CD4-positive, alpha-beta T cell (primary cell): ENCODE measurements around the gene LRRN4CL. TPM values are rescaled to one million over a fixed set of nuclear protein-coding genes. Genes with fewer than 3 reads are reported as not detected.

ENCODE experiments used
- ATAC-seq: fragments of 200-7000 bp; cut with Tn5 transposase; one replicate; pipeline ENCODE4 v1.10.0; 2022; ENCODE audit warnings: mild to moderate bottlenecking; ENCODE audit not compliant: poor library complexity
- CTCF ChIA-PET: fragments of 350-600 bp; sonication (Branson Sonifier 250); formaldehyde crosslinking; loops from one replicate; lab custom pipeline; 2021; ENCODE audit warnings: antibody characterized with exemption, inconsistent platforms; lab: Charles Lee
- POLR2A ChIA-PET: fragments of 350-600 bp; sonication (Branson Sonifier 250); formaldehyde crosslinking; loops from one replicate; lab custom pipeline; 2021; ENCODE audit warnings: antibody characterized with exemption, inconsistent platforms; lab: Charles Lee
- DNase-seq, 14 experiments: peaks; one replicate each; pipeline ENCODE4 v3.0.0-alpha.2; 2013 to 2020; ENCODE audit warnings: mixed read lengths in 2 of 14
- H3K27ac ChIP-seq, 2 donors: one replicate each; pipeline versions ENCODE4 v1.5.1 to v1.7.0; 2013; ENCODE audit warnings: low read length in 2 of 2, low read depth in 1 of 2, mild to moderate bottlenecking in 1 of 2
- H3K27me3 ChIP-seq, 2 experiments: 1 replicate in 1 of 2; 2 replicates in 1 of 2; pipeline versions ENCODE4 v1.6.1 to v1.7.0; 2013; ENCODE audit warnings: low read length in 2 of 2, control low read depth in 1 of 2, mild to moderate bottlenecking in 1 of 2, moderate library complexity in 1 of 2; ENCODE audit not compliant: insufficient read depth in 2 of 2, control insufficient read depth in 1 of 2
- H3K36me3 ChIP-seq: one replicate; pipeline ENCODE4 v1.6.1; 2013; ENCODE audit warnings: low read length, control low read depth; ENCODE audit not compliant: insufficient read depth
- H3K4me1 ChIP-seq: one replicate; pipeline ENCODE4 v1.6.1; 2013; ENCODE audit warnings: low read length, control low read depth; ENCODE audit not compliant: insufficient read depth
- H3K4me3 ChIP-seq: one replicate; pipeline ENCODE4 v1.5.1; 2013; ENCODE audit warnings: mild to moderate bottlenecking, low read length, moderate library complexity
- H3K9me3 ChIP-seq, 2 experiments: 1 replicate in 1 of 2; 2 replicates in 1 of 2; pipeline versions ENCODE4 v1.6.1 to v1.7.0; 2013; ENCODE audit warnings: low read length in 2 of 2, mild to moderate bottlenecking in 2 of 2, control low read depth in 1 of 2, moderate library complexity in 1 of 2; ENCODE audit not compliant: control insufficient read depth in 1 of 2, insufficient read depth in 1 of 2
- H3K27ac Mint-ChIP-seq: one replicate; pipeline ENCODE4 v1.8.0; 2020; ENCODE audit warnings: mixed read lengths
- H3K27me3 Mint-ChIP-seq: one replicate; pipeline ENCODE4 v1.8.0; 2021; ENCODE audit warnings: mixed read lengths
- H3K36me3 Mint-ChIP-seq: one replicate; pipeline ENCODE4 v1.8.0; 2021; ENCODE audit warnings: low read depth, mixed read lengths
- H3K4me1 Mint-ChIP-seq: one replicate; pipeline ENCODE4 v1.8.0; 2021; ENCODE audit warnings: low read depth, mixed read lengths
- H3K4me3 Mint-ChIP-seq: one replicate; pipeline ENCODE4 v1.8.0; 2020; ENCODE audit warnings: mild to moderate bottlenecking, mixed read lengths
- H3K9me3 Mint-ChIP-seq: one replicate; pipeline ENCODE4 v1.8.0; 2020; ENCODE audit warnings: mixed read lengths
- intact Hi-C, 2 experiments: fragments of 100-400 bp; cut with DNase I in 1 of 2; cut with micrococcal nuclease in 1 of 2; formaldehyde crosslinking; loops; one replicate each; pipeline versions ENCODE4 v1.15.1 to v1.9.0; 2023 to 2025; cut with DNase I, micrococcal nuclease
- total RNA-seq, 174 experiments: library from RNA in 2 of 174; stranded (reverse) in 2 of 174; gene quantifications; one replicate each; pipeline ENCODE4 v1.2.3 and lab custom pipeline; 2021 to 2026
- TF ChIP-seq, protein P1 (sequence below): fragments of 200-600 bp; IDR thresholded peaks from one replicate; pipeline ENCODE4 v1.8.0; 2022; ENCODE audit warnings: antibody characterized with exemption, mild to moderate bottlenecking

The LRRN4CL gene
- total RNA-seq, 2 experiments from 2014 or later = not detected

GRCh38 chr11:62688491-62688890 is 839 bp downstream of the LRRN4CL start:
- Mint-ChIP-seq H3K36me3 (peaks cover 22% of the 10 kb centered on the region), H3K9me3 (no peaks in the 10 kb centered on the region), H3K27ac (no peak overlapping the region), H3K4me3 (no peak overlapping the region), H3K27me3 (peaks cover 11% of the 10 kb centered on the region), H3K4me1 (no peaks in the 10 kb centered on the region)
- TF ChIP-seq, protein P1, sequence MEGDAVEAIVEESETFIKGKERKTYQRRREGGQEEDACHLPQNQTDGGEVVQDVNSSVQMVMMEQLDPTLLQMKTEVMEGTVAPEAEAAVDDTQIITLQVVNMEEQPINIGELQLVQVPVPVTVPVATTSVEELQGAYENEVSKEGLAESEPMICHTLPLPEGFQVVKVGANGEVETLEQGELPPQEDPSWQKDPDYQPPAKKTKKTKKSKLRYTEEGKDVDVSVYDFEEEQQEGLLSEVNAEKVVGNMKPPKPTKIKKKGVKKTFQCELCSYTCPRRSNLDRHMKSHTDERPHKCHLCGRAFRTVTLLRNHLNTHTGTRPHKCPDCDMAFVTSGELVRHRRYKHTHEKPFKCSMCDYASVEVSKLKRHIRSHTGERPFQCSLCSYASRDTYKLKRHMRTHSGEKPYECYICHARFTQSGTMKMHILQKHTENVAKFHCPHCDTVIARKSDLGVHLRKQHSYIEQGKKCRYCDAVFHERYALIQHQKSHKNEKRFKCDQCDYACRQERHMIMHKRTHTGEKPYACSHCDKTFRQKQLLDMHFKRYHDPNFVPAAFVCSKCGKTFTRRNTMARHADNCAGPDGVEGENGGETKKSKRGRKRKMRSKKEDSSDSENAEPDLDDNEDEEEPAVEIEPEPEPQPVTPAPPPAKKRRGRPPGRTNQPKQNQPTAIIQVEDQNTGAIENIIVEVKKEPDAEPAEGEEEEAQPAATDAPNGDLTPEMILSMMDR = no peak
- no peak for ATAC-seq
- ChIA-PET POLR2A (interaction anchor here (1.0 to 1.6 kb wide), 2 partner anchors 18 to 23 kb away, joined by 3 to 5 read pairs; partner anchors contain the start of genes C11orf98 and CSKMT), CTCF (interaction anchor here (0.9 kb wide), 1 partner anchor 8 kb away, joined by 4 read pairs; no protein-coding TSS in a partner anchor)
- H3K27ac ChIP-seq = no peak overlapping the region
- peaks cover 24% of the 10 kb centered on the region for H3K36me3 ChIP-seq
- no peak overlapping the region for H3K4me3 ChIP-seq
- no peak for DNase-seq
- H3K27me3 ChIP-seq = peaks cover 10 to 11% of the 10 kb centered on the region in 2 experiments
- peaks cover 0 to 6% of the 10 kb centered on the region in 2 experiments for H3K9me3 ChIP-seq
- intact Hi-C loops = no loop called here
- H3K4me1 ChIP-seq = no peaks in the 10 kb centered on the region

- no peaks in the 10 kb centered on the region for H3K9me3 Mint-ChIP-seq
- H3K27ac Mint-ChIP-seq = no peak overlapping the region
- ATAC-seq (no peak), DNase-seq (no peak)
- H3K4me3 ChIP-seq = no peak overlapping the region
- peaks cover 0 to 6% of the 10 kb centered on the region in 2 experiments for H3K9me3 ChIP-seq
- no peaks in the 10 kb centered on the region for H3K4me1 ChIP-seq
- H3K27me3 ChIP-seq = peaks cover 10 to 11% of the 10 kb centered on the region in 2 experiments
- peaks cover 11% of the 10 kb centered on the region for H3K27me3 Mint-ChIP-seq
- no peak overlapping the region for H3K27ac ChIP-seq
- H3K36me3 Mint-ChIP-seq = peaks cover 19% of the 10 kb centered on the region
- intact Hi-C loops = no loop called here
- POLR2A ChIA-PET = interaction anchor here (1.0 to 1.6 kb wide), 3 partner anchors 18 to 35 kb away, joined by 3 to 5 read pairs (median 3); partner anchors contain the start of genes C11orf98, CSKMT and INTS5
- H3K4me3 Mint-ChIP-seq = no peak overlapping the region
- no peaks in the 10 kb centered on the region for H3K4me1 Mint-ChIP-seq
- CTCF ChIA-PET = no interaction called here
- peaks cover 21% of the 10 kb centered on the region for H3K36me3 ChIP-seq
- TF ChIP-seq, protein P1 = no peak
These were observed 1.6 kb downstream of the LRRN4CL start for GRCh38 chr11:62687508-62688396.

DNA sequence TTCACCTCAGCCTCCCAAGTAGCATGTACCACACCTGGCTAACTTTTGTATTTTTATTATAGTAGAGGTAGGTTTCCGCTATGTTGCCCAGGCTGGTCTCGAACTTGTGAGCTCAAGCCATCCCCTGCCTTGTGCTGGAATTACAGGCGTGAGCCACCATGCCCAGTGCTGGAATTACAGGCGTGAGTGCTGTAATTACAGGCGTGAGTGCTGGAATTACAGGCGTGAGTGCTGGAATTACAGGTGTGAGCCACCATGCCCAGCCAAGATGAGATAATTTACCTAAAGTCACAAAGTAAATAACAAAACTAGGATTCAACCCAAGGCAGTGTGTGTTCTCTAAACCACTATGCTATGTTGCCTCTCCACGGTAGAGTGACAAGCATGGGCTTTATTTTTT is 6.8 kb downstream of the LRRN4CL start:
- ChIA-PET CTCF (interaction anchor here (2.7 kb wide), 1 partner anchor 11 kb away, joined by 8 read pairs; the partner anchor contains the start of genes LBHD1 and UQCC3), POLR2A (no interaction called here)
- Histone ChIP-seq H3K36me3 (peaks cover 8% of the 10 kb centered on the region), H3K4me3 (no peak overlapping the region), H3K4me1 (peaks cover 23% of the 10 kb centered on the region), H3K9me3 (no peaks in the 10 kb centered on the region), H3K27ac (no peak overlapping the region), H3K27me3 (peaks cover 5 to 6% of the 10 kb centered on the region in 2 experiments)
- H3K27ac Mint-ChIP-seq = no peak overlapping the region
- H3K9me3 Mint-ChIP-seq = no peaks in the 10 kb centered on the region
- H3K4me3 Mint-ChIP-seq = no peak overlapping the region
- H3K4me1 Mint-ChIP-seq = peaks cover 23% of the 10 kb centered on the region
- DNase-seq = no peak
- TF ChIP-seq, protein P1 = no peak
- intact Hi-C loops = no loop called here
- H3K36me3 Mint-ChIP-seq = peaks cover 18% of the 10 kb centered on the region
- peaks cover 7% of the 10 kb centered on the region for H3K27me3 Mint-ChIP-seq
- no peak for ATAC-seq
